GM18511 (cell line): ENCODE measurements around the gene RNASEH2C.
"Not testable (repeated sequence)": the region's sequence is repeated elsewhere in the genome, so short reads cannot be mapped to it uniquely, and the experiment has no call there.

Experiments used
- ATAC-seq: cut with Tn5 transposase; IDR thresholded peaks from one replicate; pipeline ENCODE4 v1.9.1; 2021; ENCODE audit warnings: mild to moderate bottlenecking, moderate library complexity; ENCODE audit not compliant: unreplicated experiment

The RNASEH2C gene

GRCh38 chr11:65717906-65718305 is 2.7 kb downstream of the RNASEH2C start:
- ATAC-seq, result no peak

GRCh38 chr11:65716774-65717405 is 3.7 kb downstream of the RNASEH2C start:
- no peak for ATAC-seq

DNA sequence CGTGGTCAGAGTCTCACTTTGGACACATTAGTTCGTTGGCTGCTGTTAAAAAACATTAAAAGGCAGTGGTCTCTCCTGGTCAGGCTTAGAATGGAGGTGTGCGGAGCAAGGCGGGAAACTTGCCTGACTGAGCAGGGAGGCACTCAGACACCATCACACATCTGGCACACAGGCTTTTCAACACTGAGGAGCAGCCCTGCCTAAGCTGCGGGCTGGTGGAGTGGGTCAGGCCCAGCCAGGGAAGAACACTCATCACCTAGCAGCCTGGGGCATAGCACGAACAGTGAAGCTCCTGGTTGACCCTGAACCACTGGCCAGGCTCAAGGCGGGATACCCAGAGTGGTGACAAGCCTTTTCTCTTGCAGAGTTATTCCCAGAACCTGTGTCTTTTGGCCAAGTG is 4.3 kb downstream of the RNASEH2C start:
- ATAC-seq, result no peak

- ATAC-seq, result no peak
Observed at GRCh38 chr11:65714433-65714832, 6.2 kb downstream of the RNASEH2C start.

GRCh38 chr11:65713212-65713969 is 7.2 kb downstream of the RNASEH2C start:
- no peak for ATAC-seq

GRCh38 chr11:65712633-65713076 is 7.9 kb downstream of the RNASEH2C start:
- no peak for ATAC-seq

- ATAC-seq, result peak; percentile 82
Observed at GRCh38 chr11:65711785-65712632, 8.6 kb downstream of the RNASEH2C start, which contains the start of gene KAT5. KAT5 (plus strand) TSS chr11:65712252; CDS start chr11:65712268, 16 bp downstream.

GRCh38 chr11:65710421-65710820 is 10.2 kb downstream of the RNASEH2C start:
- no peak for ATAC-seq

GRCh38 chr11:65709661-65710060 is 10.9 kb downstream of the RNASEH2C start:
- no peak for ATAC-seq

DNA sequence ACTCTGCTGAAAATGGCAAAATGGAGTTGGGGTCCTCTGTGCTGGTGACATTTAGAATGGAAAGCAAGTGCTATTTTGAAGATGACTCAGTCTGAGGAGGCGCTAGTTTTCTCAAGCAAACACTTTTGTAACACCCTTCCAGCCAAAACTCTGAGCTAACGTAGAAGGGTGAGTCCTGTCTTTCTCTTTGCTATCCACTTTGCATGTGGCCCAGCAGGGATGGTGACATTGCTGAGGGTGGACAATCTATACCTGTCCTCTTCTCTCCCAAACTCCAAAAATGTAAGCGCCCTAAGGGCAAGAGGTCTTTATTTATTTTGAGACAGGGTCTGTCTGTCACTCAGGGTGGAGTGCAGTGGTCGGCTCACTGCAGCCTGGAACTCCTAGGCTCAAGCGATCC is 12.1 kb downstream of the RNASEH2C start:
- ATAC-seq, result no peak

DNA sequence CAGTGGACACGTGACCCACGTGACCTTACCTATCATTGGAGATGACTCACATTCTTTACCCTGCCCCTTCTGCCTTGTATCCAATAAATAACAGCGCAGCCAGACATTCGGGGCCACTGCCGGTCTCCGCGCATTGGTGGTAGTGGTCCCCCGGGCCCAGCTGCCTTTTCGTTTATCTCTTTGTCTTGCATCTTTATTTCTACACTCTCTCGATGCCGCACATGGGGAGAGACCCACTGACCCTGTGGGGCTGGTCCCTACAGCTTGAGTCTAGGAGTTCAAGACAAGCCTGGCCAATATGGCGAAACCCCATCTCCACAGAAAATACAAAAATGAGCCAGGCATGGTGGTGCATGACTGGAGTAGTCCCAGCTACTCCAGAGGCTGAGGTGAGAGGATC is 13.6 kb downstream of the RNASEH2C start:
- ATAC-seq, result not testable (repeated sequence)

DNA sequence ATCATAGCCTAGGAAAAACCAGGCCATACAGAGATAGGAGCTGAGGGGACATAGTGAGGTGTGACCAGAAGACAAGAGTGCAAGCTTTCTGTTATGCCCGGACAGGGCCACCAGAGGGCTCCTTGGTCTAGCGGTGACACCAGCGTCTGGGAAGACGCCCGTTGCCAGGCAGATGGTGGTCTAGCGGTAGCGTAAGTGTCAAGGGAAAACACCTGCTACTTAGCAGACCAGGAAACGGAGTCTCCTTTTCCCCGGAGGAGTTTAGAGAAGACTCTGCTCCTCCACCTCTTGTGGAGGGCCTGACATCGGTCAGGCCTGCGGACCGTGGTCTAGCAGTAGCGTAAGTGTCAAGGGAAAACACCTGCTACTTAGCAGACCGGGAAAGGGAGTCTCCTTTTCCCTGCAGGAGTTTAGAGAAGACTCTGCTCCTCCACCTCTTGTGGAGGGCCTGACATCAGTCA is 14.3 kb downstream of the RNASEH2C start:
- ATAC-seq, result not testable (repeated sequence)

DNA sequence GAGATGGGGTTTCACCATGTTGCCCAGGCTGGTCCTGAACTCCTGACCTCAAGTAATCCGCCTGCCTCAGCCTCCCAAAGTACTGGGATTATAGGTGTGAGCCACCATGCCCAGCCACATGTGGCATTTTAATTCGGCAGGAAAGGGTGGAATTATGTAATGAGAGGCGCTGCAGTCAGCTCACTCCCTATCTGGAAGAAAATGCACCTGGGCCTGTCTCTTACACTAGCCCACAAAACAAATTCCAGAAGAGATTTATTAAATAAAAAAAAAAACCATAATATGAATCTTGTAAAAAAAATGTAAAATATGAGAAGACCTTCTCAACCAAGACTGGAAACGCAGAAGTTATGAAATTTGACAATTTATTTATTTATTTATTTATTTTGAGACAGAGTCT is 16.8 kb downstream of the RNASEH2C start:
- ATAC-seq, result no peak

DNA sequence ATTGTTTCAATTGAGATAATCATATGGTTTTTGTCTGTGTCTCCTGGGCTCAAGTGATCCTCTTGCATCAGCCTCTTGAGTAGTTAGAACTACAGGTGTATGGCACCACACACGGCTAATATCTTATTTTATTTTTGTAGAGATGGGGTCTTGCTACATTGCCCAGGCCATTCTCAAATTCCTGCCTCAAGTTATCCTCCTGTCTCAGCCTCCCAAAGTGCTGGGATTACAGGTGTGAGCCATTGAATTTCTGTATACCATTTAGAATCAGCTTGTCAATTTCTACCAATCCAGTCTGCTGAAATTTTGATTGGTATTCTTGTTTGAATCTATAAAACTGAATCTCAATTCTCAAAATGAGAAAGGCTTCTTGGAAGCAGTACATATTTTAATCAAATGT is 18.9 kb downstream of the RNASEH2C start:
- ATAC-seq, result no peak

DNA sequence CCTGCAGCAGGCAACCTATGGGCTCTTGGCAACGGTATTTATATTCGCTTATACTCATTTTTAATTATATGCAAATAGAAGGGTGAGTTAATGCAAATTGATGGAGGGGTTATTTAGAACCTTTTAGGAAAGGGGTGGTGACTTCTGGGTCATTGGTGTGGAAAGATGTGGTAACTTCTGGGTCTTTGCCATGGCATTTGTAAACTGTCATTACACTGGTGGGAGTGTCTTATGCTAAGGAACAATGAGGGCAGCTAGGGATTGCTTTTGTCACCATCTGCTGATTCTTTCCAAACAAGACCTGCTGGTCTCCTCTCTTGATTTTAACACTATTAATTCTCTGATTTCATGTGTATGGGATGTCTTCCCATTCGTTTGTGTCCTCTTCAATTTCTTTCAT is 20.2 kb downstream of the RNASEH2C start:
- no peak for ATAC-seq

- no peak for ATAC-seq
Observed at GRCh38 chr11:65699306-65699705, 21.3 kb downstream of the RNASEH2C start.

DNA sequence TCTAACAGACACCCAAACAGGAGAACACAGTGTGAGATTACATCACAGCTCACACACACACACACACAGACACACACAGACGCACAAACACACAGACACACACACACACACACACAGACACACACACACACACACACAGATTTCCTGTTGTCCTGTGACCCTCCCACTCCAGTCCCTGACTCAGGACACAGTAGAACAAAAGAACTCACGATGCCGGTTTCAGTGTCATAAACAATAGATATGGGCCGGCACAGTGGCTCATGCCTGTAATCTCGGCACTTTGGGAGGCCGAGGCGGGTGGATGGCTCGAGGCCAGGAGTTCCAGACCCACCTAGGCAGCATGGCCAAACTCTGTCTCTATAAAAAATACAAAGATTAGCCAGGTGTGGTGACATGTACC is 22.4 kb downstream of the RNASEH2C start:
- ATAC-seq, result no peak

DNA sequence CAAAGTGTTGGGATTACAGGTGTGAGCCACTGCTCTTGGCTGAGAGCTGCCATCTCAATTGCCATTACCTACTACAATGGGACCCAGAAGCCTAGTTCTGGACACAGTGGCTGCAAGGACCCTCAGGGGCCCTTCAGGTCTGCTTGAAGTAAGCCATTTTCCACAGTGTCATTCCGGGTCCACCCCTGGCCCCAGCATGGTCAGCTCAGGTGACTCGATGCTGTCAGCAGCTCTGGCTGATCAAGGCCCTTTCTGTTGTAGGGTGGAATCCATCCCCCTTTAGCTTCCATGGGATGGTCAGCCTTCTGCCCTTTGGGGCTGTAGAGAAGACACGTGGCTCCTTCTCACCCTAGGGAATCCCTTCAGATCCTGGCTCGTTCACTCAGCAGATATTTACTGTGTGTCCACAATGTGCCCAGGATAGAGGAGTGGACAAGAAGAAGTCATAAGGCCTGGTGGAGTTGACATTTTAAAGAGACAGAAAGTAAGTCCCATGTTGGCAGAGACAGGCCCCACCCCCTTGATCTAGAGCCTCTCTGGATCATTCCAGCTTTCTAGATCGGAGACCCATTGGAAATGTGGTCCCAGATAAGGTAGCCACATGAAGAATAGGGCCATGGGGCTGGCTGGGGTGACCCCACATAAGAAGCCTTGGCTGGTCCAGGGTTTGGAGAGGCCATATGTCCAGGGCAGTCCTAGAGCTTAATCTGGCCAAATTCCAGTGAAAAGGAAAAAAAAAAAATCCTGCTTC is 23.6 kb downstream of the RNASEH2C start:
- no peak for ATAC-seq

DNA sequence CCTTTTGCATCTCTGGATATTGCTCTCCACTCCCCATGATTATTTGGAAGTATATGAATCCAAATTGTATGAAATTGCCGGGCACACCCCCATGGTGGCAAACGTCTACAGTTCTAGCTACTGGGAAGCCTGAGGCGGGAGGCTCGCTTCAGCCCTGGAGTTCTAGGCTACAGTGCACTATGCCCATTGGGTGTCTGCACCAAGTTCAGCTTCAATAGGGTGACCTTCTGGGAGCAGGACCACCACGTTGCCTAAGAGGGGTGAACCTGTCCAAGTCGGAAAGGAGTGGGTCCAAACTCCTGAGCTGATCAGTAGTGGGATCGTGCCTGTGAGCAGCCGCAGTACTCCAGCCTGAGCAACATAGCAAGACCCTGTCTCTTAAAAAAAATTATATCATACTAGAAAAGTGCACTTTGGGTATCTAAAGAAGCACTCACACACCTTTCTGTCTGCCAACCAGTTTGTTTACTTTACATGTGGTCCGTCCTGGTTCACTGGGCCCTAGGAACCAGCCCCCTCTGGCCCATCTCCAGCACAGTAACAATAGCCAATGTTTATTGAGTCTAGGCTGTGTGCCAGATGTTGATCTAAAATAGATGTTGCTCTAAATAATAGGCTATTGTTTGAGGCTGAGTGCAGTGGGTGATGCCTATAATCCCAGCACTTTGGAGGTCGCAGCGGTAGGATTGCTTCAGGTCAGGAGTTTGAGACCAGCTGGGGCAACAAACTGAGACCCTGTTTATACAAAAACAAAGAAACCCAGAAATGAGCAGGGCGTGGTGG is 24.9 kb downstream of the RNASEH2C start:
- no peak for ATAC-seq

DNA sequence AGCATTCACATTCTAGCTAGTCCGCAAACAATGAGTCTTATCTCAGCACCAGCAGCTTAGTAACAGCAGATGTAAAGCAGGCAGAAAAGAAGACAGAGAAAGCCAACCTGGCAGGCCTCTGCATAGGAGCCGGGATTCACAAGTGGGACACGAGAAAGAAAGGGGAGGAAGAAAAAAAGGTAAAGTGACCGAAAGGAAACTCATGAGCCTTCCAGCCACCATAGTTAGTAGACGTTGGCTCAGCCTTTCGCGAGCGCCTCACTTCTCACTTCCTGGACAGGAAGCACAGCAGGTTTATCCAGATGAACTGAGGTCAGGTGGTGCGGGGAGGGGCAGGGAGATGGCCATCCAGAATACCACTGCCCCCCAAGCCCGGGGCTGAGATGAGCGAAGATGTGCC is 28.2 kb downstream of the RNASEH2C start:
- ATAC-seq, result no peak
